Stomach (tissue), 9 donors: Measurements from ENCODE around the gene MIPOL1. TPM values are rescaled to one million over a fixed set of nuclear protein-coding genes. Genes with fewer than 3 reads are reported as not detected.
A peak's percentile ranks its signal among the peaks of the same experiment; 100 is the strongest.

ENCODE experiments used
- DNase-seq, 2 donors: peaks; one replicate each; pipeline versions ENCODE4 v3.0.0 to v3.0.0-alpha.2; 2013 to 2019
- H3K27ac ChIP-seq, 5 donors: fragments of 200-600 bp in 4 of 5; sonication (generic) in 4 of 5; one replicate each; pipeline ENCODE4 v1.5.1; 2013 to 2019; ENCODE audit warnings: mild to moderate bottlenecking in 1 of 5, moderate library complexity in 1 of 5
- H3K27me3 ChIP-seq, 3 donors: fragments of 200-600 bp; sonication (generic); one replicate each; pipeline ENCODE4 v1.5.1; 2017 to 2019; ENCODE audit warnings: mixed run types in 1 of 3
- H3K36me3 ChIP-seq, 4 donors: fragments of 200-600 bp; sonication (generic); 1 replicate in 3 of 4; 2 replicates in 1 of 4; pipeline ENCODE4 v1.5.1; 2016 to 2019
- H3K4me1 ChIP-seq, 4 donors: fragments of 200-600 bp; sonication (generic); one replicate each; pipeline ENCODE4 v1.5.1; 2016 to 2019
- H3K4me3 ChIP-seq, 4 donors: fragments of 200-600 bp; sonication (generic) in 3 of 4; one replicate each; pipeline ENCODE4 v1.5.1; 2016 to 2019; ENCODE audit warnings: mild to moderate bottlenecking in 1 of 4
- H3K9me3 ChIP-seq, 4 donors: fragments of 200-600 bp; sonication (generic); one replicate each; pipeline ENCODE4 v1.5.1; 2016 to 2019
- EP300 ChIP-seq: sonication (generic); formaldehyde crosslinking; IDR thresholded peaks from one replicate; pipeline ENCODE4 v1.6.1; 2017; ENCODE audit warnings: antibody characterized with exemption
- POLR2A ChIP-seq, 4 donors: fragments of 450-650 bp; IDR thresholded peaks; one replicate each; pipeline ENCODE4 v1.6.1; 2016; ENCODE audit warnings: antibody characterized with exemption in 4 of 4, control low read depth in 2 of 4, mild to moderate bottlenecking in 1 of 4, moderate library complexity in 1 of 4
- POLR2AphosphoS5 ChIP-seq, 3 donors: sonication (generic); formaldehyde crosslinking; IDR thresholded peaks; one replicate each; pipeline ENCODE4 v1.6.1; 2016; ENCODE audit warnings: antibody characterized with exemption in 3 of 3
- WGBS, 5 donors: extraction: QIAGEN DNeasy Blood & Tissue Kit in 3 of 5; methylation state at CpG; one replicate each; pipeline versions ENCODE4 v1.1.5 to v1.1.7; 2013 to 2018; 5-methylcytosine and 5-hydroxymethylcytosine counted together
- intact Hi-C: fragments of 100-400 bp; cut with DNase I; formaldehyde crosslinking; loops from one replicate; pipeline ENCODE4 v1.15.1; 2023; ENCODE audit warnings: low total_unique reads
- polyA plus RNA-seq, 3 donors: library from polyadenylated mRNA; stranded (reverse); fragments of 200-250 nt; gene quantifications; one replicate each; pipeline ENCODE4 v1.2.3, GENCODE V29; 2013
- total RNA-seq, 5 donors: library from RNA; depleted of rRNA; stranded (reverse); fragments of >200 nt; gene quantifications; one replicate each; pipeline versions ENCODE4 v1.1.0 to v1.2.3, GENCODE V29; 2014 to 2016
- TF ChIP-seq, protein P1 (sequence below), 7 experiments: fragments of 450-650 bp in 4 of 7; fragments of 200-600 bp in 3 of 7; sonication (generic) in 3 of 7; IDR thresholded peaks; one replicate each; pipeline ENCODE4 v1.5.1; 2016 to 2019; ENCODE audit warnings: antibody characterized with exemption in 7 of 7, control low read depth in 2 of 7, mild to moderate bottlenecking in 1 of 7
- donor health status: healthy with polysubstance abuse.
- donor health status: Bipolar disorder and iron deficiency.
- donor health status: healthy.

Gene MIPOL1
- total and polyA plus RNA-seq, 8 donors = 2.2 to 133 (median 15.8) TPM

DNA sequence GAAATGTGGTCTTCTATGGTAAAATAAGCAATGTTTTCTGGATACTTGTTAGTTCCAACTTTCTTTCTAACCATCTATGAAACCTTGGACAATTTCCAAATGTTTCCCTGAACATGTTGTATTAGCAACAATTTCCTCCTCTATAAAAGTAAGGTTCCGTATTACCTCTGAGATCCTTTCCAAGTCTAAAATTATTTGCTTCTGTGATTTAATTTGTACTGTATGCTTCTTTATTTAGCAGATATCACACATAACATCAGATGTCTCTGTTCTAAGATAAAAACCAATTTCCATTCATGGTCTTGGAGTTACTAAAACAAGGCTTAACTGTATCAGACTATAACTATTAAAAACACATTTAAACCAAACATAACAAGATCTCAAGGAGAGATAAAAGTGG lies 220.1 kb downstream of the MIPOL1 start:
- no peak overlapping the region for H3K27ac ChIP-seq
- no peaks in the 10 kb centered on the region for H3K36me3 ChIP-seq
- TF ChIP-seq EP300 (no peak), POLR2AphosphoS5 (IDR thresholded peaks at IDR 0.05) (no peak), POLR2A (IDR thresholded peaks at IDR 0.05) (no peak)
- TF ChIP-seq, protein P1, sequence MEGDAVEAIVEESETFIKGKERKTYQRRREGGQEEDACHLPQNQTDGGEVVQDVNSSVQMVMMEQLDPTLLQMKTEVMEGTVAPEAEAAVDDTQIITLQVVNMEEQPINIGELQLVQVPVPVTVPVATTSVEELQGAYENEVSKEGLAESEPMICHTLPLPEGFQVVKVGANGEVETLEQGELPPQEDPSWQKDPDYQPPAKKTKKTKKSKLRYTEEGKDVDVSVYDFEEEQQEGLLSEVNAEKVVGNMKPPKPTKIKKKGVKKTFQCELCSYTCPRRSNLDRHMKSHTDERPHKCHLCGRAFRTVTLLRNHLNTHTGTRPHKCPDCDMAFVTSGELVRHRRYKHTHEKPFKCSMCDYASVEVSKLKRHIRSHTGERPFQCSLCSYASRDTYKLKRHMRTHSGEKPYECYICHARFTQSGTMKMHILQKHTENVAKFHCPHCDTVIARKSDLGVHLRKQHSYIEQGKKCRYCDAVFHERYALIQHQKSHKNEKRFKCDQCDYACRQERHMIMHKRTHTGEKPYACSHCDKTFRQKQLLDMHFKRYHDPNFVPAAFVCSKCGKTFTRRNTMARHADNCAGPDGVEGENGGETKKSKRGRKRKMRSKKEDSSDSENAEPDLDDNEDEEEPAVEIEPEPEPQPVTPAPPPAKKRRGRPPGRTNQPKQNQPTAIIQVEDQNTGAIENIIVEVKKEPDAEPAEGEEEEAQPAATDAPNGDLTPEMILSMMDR (IDR thresholded peaks at IDR 0.05) = no peak
- no peaks in the 10 kb centered on the region for H3K4me1 ChIP-seq
- intact Hi-C loops = no loop called here
- DNase-seq = no peak
- H3K27me3 ChIP-seq = no peaks in the 10 kb centered on the region
- H3K9me3 ChIP-seq = no peaks in the 10 kb centered on the region
- 65 to 96% (median 78%) methylated on average over 1 of the region's 1 CpG for WGBS, 5 donors
- no peak overlapping the region for H3K4me3 ChIP-seq

DNA sequence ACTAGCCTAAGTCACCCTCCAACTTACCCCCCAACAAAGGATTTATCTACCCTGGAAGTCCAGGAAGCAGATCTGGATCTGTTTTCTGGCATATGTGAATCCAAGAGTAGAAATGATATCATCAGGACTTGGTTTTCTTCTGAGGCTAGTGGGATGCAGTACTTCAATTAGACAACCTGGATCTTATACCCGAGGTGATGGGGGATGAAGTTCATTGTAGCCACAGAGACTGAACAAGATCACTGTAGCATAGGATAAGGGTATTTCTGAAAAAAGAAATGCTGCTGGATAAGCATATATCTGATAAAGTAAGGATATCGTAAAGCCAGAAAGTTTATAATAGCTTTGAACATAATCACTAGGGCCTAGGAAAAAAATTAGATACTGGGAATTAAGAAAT lies 222.9 kb downstream of the MIPOL1 start:
- Histone ChIP-seq H3K27ac (peak overlapping the region in 1 of 5 donors; percentile 22), H3K4me3 (no peak overlapping the region), H3K4me1 (no peaks in the 10 kb centered on the region), H3K9me3 (no peaks in the 10 kb centered on the region), H3K36me3 (peaks cover 0 to 8% (median 0%) of the 10 kb centered on the region in 4 donors), H3K27me3 (no peaks in the 10 kb centered on the region)
- intact Hi-C loops = no loop called here
- TF ChIP-seq EP300 (no peak), POLR2AphosphoS5 (IDR thresholded peaks at IDR 0.05) (no peak), POLR2A (IDR thresholded peaks at IDR 0.05) (no peak)
- TF ChIP-seq, protein P1 (IDR thresholded peaks at IDR 0.05) = no peak
- WGBS, 5 donors = 46 to 65% (median 61%) methylated on average over 2 of the region's 2 CpGs
- no peak for DNase-seq

DNA sequence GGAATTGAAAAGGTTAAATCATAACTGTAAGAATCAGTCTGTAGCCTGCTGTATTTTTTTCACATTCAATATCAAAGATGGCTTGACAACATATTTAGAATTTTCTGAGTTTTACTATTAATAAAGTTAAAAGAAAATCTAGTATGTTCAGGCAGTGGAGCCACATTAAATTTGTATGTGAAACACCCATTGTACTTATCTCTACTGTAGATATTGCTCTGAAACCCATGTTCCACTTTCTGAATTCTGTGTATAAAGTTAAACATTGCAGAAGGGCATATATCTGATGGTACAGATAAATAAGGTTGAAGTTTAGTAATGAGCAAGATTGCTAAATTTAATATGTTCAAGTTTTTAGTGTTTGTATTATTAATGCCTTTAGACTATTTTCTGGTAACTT lies 224.6 kb downstream of the MIPOL1 start:
- DNase-seq = no peak
- Histone ChIP-seq H3K4me1 (no peaks in the 10 kb centered on the region), H3K9me3 (no peaks in the 10 kb centered on the region), H3K27ac (peak overlapping the region in 3 of 5 donors; percentile 17 to 51 (median 41)), H3K27me3 (no peaks in the 10 kb centered on the region), H3K36me3 (peaks cover 0 to 8% (median 0%) of the 10 kb centered on the region in 4 donors), H3K4me3 (no peak overlapping the region)
- intact Hi-C loops = no loop called here
- TF ChIP-seq POLR2AphosphoS5 (IDR thresholded peaks at IDR 0.05) = no peak

DNA sequence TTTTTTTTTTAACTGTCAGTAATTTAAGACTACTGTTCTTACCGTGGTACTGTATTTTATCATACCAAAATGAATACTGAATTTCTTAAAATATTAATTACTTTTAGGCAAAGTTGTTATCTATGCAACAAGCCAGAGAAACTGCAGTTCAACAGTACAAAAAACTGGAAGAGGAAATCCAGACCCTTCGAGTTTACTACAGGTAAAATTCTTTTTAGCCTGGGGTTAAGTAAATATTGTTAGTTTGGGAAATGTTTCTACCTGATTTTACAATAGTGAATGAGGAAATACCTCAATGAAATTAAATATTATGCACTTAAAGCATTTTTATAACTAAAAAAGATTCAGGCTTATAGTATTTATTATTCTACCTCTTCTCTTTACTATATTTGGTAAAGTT lies 225.0 kb downstream of the MIPOL1 start:
- TF ChIP-seq EP300 = no peak
- TF ChIP-seq POLR2AphosphoS5 (IDR thresholded peaks at IDR 0.05) = no peak
- TF ChIP-seq, protein P1 (IDR thresholded peaks at IDR 0.05) = no peak
- TF ChIP-seq POLR2A (IDR thresholded peaks at IDR 0.05) = no peak
- H3K27ac ChIP-seq = peak overlapping the region in 3 of 5 donors; percentile 17 to 51 (median 41)
- H3K27me3 ChIP-seq = no peaks in the 10 kb centered on the region
- H3K4me3 ChIP-seq = no peak overlapping the region
- DNase-seq = no peak
- H3K9me3 ChIP-seq = no peaks in the 10 kb centered on the region
- intact Hi-C loops = no loop called here
- WGBS, 5 donors = 20 to 44% (median 37%) methylated on average over 2 of the region's 2 CpGs
- peaks cover 0 to 8% (median 0%) of the 10 kb centered on the region in 4 donors for H3K36me3 ChIP-seq
- no peaks in the 10 kb centered on the region for H3K4me1 ChIP-seq

DNA sequence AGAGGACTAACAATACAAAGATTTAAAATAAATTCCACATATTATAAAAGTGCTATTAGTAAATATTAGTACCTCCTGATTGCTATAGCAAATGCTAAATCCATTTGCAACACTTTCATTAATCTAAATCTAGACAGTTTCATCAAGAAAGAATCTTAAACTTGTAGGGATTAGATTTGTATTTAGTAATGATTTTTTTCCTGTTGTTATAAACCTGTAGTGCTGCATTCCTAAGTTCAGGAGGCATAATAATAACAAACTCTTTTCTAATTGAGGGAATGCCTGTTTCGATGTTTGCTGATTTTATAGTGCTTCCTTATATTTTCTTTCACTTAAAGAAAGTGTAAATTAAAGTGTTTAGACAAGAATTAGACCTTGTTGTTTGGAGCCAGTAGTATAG lies 231.2 kb downstream of the MIPOL1 start:
- WGBS, 5 donors = 32 to 66% (median 40%) methylated on average over 1 of the region's 1 CpG
- TF ChIP-seq POLR2A (IDR thresholded peaks at IDR 0.05) (no peak), POLR2AphosphoS5 (IDR thresholded peaks at IDR 0.05) (no peak), EP300 (no peak)
- TF ChIP-seq, protein P1 (IDR thresholded peaks at IDR 0.05) = no peak
- H3K27ac ChIP-seq = no peak overlapping the region
- DNase-seq = peak in 1 of 2 donors; percentile 41
- H3K36me3 ChIP-seq = peaks cover 0 to 8% (median 0%) of the 10 kb centered on the region in 4 donors
- intact Hi-C loops = no loop called here
- no peaks in the 10 kb centered on the region for H3K9me3 ChIP-seq
- no peaks in the 10 kb centered on the region for H3K27me3 ChIP-seq
- no peaks in the 10 kb centered on the region for H3K4me1 ChIP-seq
- H3K4me3 ChIP-seq = no peak overlapping the region
